ENCODE measurements around the gene ATXN7L1.

GRCh38 chr7:105689067-105689819 is 187.2 kb downstream of the ATXN7L1 start:
- no peak for TF ChIP-seq YY1 (IDR thresholded peaks at IDR 0.05; ENCODE audit: insufficient read depth, insufficient read length)
- no peak for TF ChIP-seq SUZ12 (IDR thresholded peaks at IDR 0.05; ENCODE audit: extremely low read depth, insufficient read depth, insufficient read length)
- TF ChIP-seq ZNF274 (IDR thresholded peaks at IDR 0.05; ENCODE audit: low read depth, low read length): no peak
